Vagina (tissue), 2 donors: ENCODE results near the gene RPS14. TPM values are rescaled to one million over a fixed set of nuclear protein-coding genes. Genes with fewer than 3 reads are reported as not detected.

ENCODE experiments used
- DNase-seq, 2 donors: peaks; one replicate each; pipeline ENCODE4 v3.0.0-alpha.2; 2017; ENCODE audit errors: extremely low spot score in 2 of 2
- H3K27ac ChIP-seq: fragments of 200-600 bp; sonication (generic); one replicate; pipeline ENCODE4 v1.5.1; 2019
- H3K27me3 ChIP-seq: fragments of 200-600 bp; sonication (generic); one replicate; pipeline ENCODE4 v1.5.1; 2019
- H3K36me3 ChIP-seq, 2 donors: fragments of 200-600 bp; sonication (generic); one replicate each; pipeline ENCODE4 v1.5.1; 2017 to 2019
- H3K4me1 ChIP-seq: fragments of 200-600 bp; sonication (generic); one replicate; pipeline ENCODE4 v1.5.1; 2019
- H3K4me3 ChIP-seq, 2 donors: fragments of 200-600 bp; sonication (generic); 1 replicate in 1 of 2; 2 replicates in 1 of 2; pipeline ENCODE4 v1.5.1; 2016 to 2019
- H3K9me3 ChIP-seq: fragments of 200-600 bp; sonication (generic); one replicate; pipeline ENCODE4 v1.5.1; 2019
- POLR2A ChIP-seq, 2 donors: fragments of 450-650 bp; IDR thresholded peaks; one replicate each; pipeline ENCODE4 v1.6.1; 2017; ENCODE audit warnings: antibody characterized with exemption in 2 of 2, mild to moderate bottlenecking in 2 of 2, moderate library complexity in 2 of 2
- POLR2AphosphoS5 ChIP-seq, 2 donors: sonication (generic); formaldehyde crosslinking; IDR thresholded peaks; one replicate each; pipeline ENCODE4 v1.9.0; 2017; ENCODE audit warnings: antibody characterized with exemption in 2 of 2, mild to moderate bottlenecking in 2 of 2, low read depth in 1 of 2; ENCODE audit not compliant: insufficient read depth in 1 of 2
- intact Hi-C: fragments of 100-400 bp; cut with DNase I; formaldehyde crosslinking; loops from one replicate; pipeline ENCODE4 v1.15.1; 2023
- total RNA-seq: library from RNA; depleted of rRNA; stranded (reverse); fragments of >200 nt; gene quantifications from one replicate; pipeline ENCODE4 v1.2.3, GENCODE V29; 2016
- TF ChIP-seq, protein P1 (sequence below), 3 experiments: fragments of 450-650 bp in 2 of 3; fragments of 200-600 bp in 1 of 3; sonication (generic) in 1 of 3; IDR thresholded peaks; one replicate each; pipeline ENCODE4 v1.5.1; 2017 to 2019; ENCODE audit warnings: antibody characterized with exemption in 3 of 3, mild to moderate bottlenecking in 2 of 3, moderate library complexity in 2 of 3

RPS14 gene
- total RNA-seq, result 3,194 TPM

DNA sequence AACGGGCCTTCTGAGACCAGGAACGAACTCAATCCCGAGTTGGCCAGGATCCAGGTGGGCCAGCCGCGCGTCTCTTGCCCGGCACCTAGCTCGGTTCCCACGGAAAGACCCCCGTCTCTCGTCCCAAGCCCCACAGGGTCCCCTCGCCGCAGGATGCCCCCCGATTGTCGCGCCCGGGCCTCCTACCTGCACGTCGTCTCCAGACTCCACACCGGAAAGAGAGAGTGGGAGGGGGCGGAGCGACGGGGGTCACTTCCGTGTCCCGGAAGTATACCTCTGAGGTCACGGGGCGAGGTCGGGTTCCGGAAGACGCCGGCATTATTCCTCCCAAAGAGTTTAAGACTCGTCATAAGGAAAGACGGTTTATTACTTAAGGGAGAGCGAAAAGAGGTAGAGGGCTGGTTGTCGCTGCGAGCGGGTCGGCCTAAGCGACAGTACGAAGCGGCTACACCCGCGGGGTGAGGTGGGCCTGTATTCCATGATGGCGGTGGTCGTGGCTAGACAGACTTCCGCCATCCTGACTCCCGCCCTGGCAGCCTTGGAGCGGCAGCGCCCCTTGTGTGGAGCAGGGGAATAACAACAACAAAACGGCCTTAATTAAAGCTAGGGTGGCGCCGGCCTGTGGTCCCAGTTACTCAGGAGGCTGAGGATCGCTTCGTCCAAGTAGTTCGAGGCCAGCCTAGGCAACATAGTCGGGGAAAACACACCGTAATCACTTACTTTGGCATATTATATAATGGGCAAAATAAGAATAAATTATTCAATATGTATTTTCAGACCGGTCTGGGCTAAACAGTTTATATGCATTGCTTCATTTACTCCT is at the start of gene RPS14:
RPS14 (minus strand) TSS at position 223 of the 823 bp plus-strand sequence. CDS start 2,006 bp downstream, outside the sequence.
- TF ChIP-seq, protein P1, sequence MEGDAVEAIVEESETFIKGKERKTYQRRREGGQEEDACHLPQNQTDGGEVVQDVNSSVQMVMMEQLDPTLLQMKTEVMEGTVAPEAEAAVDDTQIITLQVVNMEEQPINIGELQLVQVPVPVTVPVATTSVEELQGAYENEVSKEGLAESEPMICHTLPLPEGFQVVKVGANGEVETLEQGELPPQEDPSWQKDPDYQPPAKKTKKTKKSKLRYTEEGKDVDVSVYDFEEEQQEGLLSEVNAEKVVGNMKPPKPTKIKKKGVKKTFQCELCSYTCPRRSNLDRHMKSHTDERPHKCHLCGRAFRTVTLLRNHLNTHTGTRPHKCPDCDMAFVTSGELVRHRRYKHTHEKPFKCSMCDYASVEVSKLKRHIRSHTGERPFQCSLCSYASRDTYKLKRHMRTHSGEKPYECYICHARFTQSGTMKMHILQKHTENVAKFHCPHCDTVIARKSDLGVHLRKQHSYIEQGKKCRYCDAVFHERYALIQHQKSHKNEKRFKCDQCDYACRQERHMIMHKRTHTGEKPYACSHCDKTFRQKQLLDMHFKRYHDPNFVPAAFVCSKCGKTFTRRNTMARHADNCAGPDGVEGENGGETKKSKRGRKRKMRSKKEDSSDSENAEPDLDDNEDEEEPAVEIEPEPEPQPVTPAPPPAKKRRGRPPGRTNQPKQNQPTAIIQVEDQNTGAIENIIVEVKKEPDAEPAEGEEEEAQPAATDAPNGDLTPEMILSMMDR (IDR thresholded peaks at IDR 0.05), result peak; percentile 17 to 96 (median 93)
- TF ChIP-seq POLR2AphosphoS5 (IDR thresholded peaks at IDR 0.05; ENCODE audit: insufficient read depth in 1 of 2, low read depth in 1 of 2) (peak; percentile 96 to 99), POLR2A (IDR thresholded peaks at IDR 0.05) (peak in 1 of 2 donors; percentile 74)
- Histone ChIP-seq H3K36me3 (peaks cover 10 to 30% of the 10 kb centered on the region in 2 donors), H3K27me3 (no peaks in the 10 kb centered on the region), H3K27ac (peak within 1 kb of the TSS; percentile 86), H3K4me3 (peak within 1 kb of the TSS; percentile 65 to 74), H3K4me1 (peaks cover 29% of the 10 kb centered on the region), H3K9me3 (no peaks in the 10 kb centered on the region)
- peak in 1 of 2 donors; percentile 96 for DNase-seq
- intact Hi-C loops, result no loop called here

DNA sequence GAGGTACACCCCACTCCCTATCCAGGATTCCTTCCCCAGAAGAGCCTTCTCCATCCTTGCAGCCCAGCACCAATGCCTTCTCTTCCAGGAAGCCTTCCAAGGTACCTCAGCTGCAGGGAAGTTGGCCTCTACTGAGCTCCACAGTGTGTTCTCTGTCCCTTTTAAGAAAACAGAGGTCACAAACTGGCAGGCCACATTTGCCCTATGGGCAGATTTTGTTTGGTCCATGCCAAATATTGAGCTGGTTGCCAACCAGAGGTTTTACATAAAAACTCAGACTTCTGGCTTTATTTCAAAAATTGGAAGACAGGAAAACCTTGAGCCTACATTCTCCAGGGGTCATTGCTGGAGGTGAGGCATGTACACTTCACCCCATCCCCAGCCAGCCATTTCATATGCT is 49.4 kb upstream of the RPS14 start:
- Histone ChIP-seq H3K4me1 (peaks cover 86% of the 10 kb centered on the region), H3K9me3 (no peaks in the 10 kb centered on the region), H3K27ac (peak overlapping the region; percentile 81), H3K4me3 (no peak overlapping the region), H3K27me3 (no peaks in the 10 kb centered on the region), H3K36me3 (no peaks in the 10 kb centered on the region)
- no peak for DNase-seq
- intact Hi-C loops, result no loop called here
- TF ChIP-seq, protein P1 (IDR thresholded peaks at IDR 0.05), result no peak
- TF ChIP-seq POLR2A (IDR thresholded peaks at IDR 0.05), result no peak
- TF ChIP-seq POLR2AphosphoS5 (IDR thresholded peaks at IDR 0.05; ENCODE audit: insufficient read depth in 1 of 2, low read depth in 1 of 2), result no peak

DNA sequence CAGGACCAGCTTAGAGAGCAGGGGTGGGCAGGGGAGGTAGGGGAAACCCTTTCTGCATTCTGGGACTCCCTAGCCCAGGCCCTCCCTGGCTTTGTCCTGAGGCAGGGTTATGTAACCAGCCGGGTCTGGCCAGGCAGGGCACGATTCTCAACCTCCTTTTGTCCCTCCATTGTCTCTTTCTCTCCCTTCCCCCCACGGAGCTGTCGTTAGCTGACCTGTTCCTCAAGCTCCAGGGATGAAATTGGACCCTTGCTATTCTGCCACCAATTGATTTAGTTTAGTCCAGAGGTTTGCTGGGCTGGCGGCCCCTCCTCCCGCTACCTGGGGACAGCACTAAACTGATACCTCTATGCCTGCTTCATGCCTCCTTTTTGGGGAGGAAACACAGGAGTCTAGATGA is 49.0 kb upstream of the RPS14 start:
- TF ChIP-seq, protein P1 (IDR thresholded peaks at IDR 0.05), result no peak
- no peak for TF ChIP-seq POLR2A (IDR thresholded peaks at IDR 0.05)
- TF ChIP-seq POLR2AphosphoS5 (IDR thresholded peaks at IDR 0.05; ENCODE audit: insufficient read depth in 1 of 2, low read depth in 1 of 2), result no peak
- Histone ChIP-seq H3K4me1 (peaks cover 83% of the 10 kb centered on the region), H3K36me3 (no peaks in the 10 kb centered on the region), H3K9me3 (no peaks in the 10 kb centered on the region), H3K4me3 (no peak overlapping the region), H3K27me3 (no peaks in the 10 kb centered on the region), H3K27ac (peak overlapping the region; percentile 81)
- intact Hi-C loops, result no loop called here
- no peak for DNase-seq

DNA sequence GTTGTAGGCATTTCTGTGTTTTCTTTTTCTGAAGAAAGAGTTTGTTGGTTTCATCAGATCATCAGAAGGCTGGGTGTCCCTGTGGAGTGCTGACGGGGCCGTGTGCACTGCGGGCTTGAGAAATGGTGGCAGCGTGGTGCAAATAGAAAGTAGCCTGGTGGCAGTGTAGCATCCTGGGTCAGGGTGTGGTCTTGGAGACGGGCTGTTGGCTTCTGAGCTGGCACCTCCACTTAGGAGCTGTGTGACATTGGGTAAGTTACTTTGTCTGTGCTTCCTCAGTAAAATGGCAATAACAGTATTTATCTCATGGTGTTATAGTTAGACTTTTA is 48.4 kb upstream of the RPS14 start:
- Histone ChIP-seq H3K36me3 (no peaks in the 10 kb centered on the region), H3K27ac (peak overlapping the region; percentile 81), H3K9me3 (no peaks in the 10 kb centered on the region), H3K4me1 (peaks cover 83% of the 10 kb centered on the region), H3K4me3 (peak overlapping the region in 1 of 2 donors; percentile 19), H3K27me3 (no peaks in the 10 kb centered on the region)
- TF ChIP-seq POLR2AphosphoS5 (IDR thresholded peaks at IDR 0.05; ENCODE audit: insufficient read depth in 1 of 2, low read depth in 1 of 2) (no peak), POLR2A (IDR thresholded peaks at IDR 0.05) (no peak)
- TF ChIP-seq, protein P1 (IDR thresholded peaks at IDR 0.05), result no peak
- intact Hi-C loops, result no loop called here
- no peak for DNase-seq
